ENCODE measurements around the gene PIK3R1.

The PIK3R1 gene

DNA sequence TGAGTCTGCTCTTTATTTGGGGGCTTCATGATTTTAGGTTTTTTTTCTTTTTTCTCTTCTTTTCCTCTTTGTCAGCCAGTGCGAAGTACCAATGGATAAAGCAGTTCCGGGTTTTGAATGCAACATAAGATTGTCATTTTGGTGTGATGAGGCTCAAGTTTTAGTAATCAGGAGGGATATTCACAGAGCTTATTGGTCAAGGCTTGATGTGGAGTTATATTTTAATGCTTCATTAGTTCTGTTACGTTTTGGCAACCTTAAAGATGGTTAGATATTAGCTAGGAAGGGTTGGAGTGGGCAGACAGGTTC, 1.4 kb downstream of the PIK3R1 start:
- no peaks in the 10 kb centered on the region for H3K9me3 Mint-ChIP-seq
- H3K4me1 Mint-ChIP-seq = peaks cover 56% of the 10 kb centered on the region
- H3K36me3 Mint-ChIP-seq = peaks cover 8% of the 10 kb centered on the region
- peak overlapping the region; percentile 92 for H3K4me3 Mint-ChIP-seq
- H3K27me3 Mint-ChIP-seq = no peaks in the 10 kb centered on the region
- H3K27ac Mint-ChIP-seq = peak overlapping the region; percentile 56

DNA sequence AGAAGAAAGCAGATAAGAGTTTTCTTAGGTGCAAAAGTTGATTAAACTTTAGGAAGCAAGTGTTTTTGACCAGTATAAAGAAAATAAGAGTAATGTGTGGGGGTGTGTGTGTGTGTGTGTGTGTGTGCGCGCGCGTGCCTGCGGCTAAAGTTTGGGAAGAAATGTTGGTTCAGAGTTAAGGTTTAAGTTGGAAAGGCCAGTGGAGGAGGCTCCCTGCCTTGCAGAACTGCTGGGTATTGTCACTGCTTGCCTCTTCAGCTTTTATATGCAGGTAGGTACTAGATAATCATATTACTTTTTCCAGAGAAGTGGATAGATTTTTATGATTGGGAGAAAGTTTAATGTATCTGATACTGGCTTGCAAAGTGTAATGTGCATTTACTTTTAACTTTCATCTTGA, 2.0 kb downstream of the PIK3R1 start:
- H3K27ac Mint-ChIP-seq = peak overlapping the region; percentile 23
- H3K9me3 Mint-ChIP-seq = no peaks in the 10 kb centered on the region
- peaks cover 9% of the 10 kb centered on the region for H3K36me3 Mint-ChIP-seq
- H3K4me3 Mint-ChIP-seq = peak overlapping the region; percentile 92
- H3K4me1 Mint-ChIP-seq = peaks cover 62% of the 10 kb centered on the region
- no peaks in the 10 kb centered on the region for H3K27me3 Mint-ChIP-seq

DNA sequence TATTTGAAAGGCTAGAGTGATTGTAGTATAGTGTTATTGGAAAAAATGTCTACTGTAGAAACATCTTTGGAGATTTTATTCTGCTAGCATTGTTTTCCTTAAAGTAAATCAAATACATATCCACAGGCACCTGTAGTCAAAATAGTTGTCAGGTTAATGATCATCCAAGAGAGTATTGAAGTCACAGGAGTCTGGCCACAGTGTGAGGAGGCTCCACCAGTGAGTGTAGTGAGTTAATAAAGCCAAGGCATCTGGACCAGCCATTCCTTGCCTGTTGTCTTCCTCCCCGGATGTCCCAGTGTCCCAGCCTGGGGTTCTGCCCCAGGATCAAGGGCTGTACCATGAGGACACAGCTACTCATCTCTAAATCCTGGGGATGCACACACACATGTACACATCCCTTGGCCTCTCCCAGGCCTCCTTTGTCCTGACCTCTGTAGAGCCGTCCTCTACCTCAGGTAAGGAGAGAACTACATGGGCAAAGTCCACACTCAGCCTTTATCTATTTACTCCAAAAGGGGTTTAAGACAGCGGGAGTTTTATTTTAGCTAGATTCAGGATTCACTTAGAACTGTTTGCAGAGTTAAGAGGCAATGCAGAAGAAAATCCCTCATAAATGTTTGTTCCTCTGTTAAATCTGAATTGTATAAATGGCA, 3.7 kb downstream of the PIK3R1 start:
- Mint-ChIP-seq H3K36me3 (peaks cover 9% of the 10 kb centered on the region), H3K4me3 (peak overlapping the region; percentile 92), H3K4me1 (peaks cover 73% of the 10 kb centered on the region), H3K27ac (no peak overlapping the region), H3K9me3 (no peaks in the 10 kb centered on the region), H3K27me3 (no peaks in the 10 kb centered on the region)

DNA sequence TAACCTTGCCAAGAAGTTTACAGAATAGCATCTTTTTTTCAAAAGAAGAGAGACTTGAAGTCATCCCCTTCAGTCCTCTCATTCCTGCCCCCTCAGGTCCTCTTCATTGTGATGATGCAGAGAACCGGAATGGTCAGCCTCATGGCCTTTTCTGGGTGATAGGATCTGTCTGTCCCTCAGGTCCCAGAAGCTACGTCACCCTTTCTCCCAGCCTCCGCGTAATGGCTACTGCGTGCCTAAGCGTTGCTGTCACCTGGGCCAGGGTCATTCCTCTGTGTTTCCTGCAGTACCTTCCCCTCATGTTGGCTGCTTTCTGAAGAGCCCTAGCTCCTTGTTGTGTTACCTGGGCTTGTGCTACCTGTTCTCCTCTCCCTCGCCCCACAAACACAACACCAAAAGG, 4.7 kb downstream of the PIK3R1 start:
- H3K27me3 Mint-ChIP-seq = no peaks in the 10 kb centered on the region
- H3K4me3 Mint-ChIP-seq = no peak overlapping the region
- peak overlapping the region; percentile 10 for H3K27ac Mint-ChIP-seq
- H3K36me3 Mint-ChIP-seq = peaks cover 9% of the 10 kb centered on the region
- no peaks in the 10 kb centered on the region for H3K9me3 Mint-ChIP-seq
- peaks cover 79% of the 10 kb centered on the region for H3K4me1 Mint-ChIP-seq

DNA sequence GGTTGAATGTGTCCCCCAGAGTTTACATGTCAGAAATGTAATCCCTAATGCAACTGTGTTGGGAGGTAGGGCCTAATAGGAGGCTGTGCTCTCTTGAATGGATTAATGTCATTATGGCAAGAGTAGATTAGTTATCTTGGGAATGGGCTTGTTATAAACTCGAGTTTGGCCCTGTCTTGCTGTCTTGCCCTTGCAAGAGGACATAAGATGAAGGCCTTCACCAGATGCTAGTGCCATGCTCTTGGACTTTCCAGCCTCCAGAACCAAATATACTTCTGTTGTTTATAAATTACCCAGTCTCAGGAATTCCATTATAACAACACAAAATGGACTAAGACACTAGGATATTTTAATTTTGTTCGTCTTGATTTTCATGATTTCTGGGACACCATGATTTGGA, 5.4 kb downstream of the PIK3R1 start:
- no peaks in the 10 kb centered on the region for H3K27me3 Mint-ChIP-seq
- H3K4me3 Mint-ChIP-seq = no peak overlapping the region
- H3K4me1 Mint-ChIP-seq = peaks cover 86% of the 10 kb centered on the region
- H3K9me3 Mint-ChIP-seq = no peaks in the 10 kb centered on the region
- H3K36me3 Mint-ChIP-seq = peaks cover 9% of the 10 kb centered on the region
- no peak overlapping the region for H3K27ac Mint-ChIP-seq

DNA sequence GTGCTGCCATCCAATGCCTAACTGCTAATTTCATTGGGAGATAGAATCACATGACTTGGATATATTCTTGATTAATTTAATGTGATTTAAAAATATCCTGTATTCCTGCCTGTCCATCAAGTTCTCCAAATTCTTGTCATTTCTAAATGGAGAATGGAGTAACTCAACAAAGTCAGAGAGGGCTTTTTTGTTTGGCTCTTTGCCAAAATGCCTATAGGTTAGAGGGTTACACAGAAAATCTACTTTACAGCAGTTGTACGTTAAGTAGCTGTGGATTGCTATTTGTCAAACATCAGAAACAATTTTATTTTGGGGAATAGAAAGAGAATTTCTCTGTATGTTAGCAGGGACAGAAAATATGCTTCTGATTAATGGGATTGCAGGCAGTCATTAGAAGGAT, 5.9 kb downstream of the PIK3R1 start:
- no peaks in the 10 kb centered on the region for H3K9me3 Mint-ChIP-seq
- H3K27me3 Mint-ChIP-seq = no peaks in the 10 kb centered on the region
- H3K4me1 Mint-ChIP-seq = peaks cover 92% of the 10 kb centered on the region
- peak overlapping the region; percentile 36 for H3K27ac Mint-ChIP-seq
- H3K36me3 Mint-ChIP-seq = peaks cover 11% of the 10 kb centered on the region
- no peak overlapping the region for H3K4me3 Mint-ChIP-seq

DNA sequence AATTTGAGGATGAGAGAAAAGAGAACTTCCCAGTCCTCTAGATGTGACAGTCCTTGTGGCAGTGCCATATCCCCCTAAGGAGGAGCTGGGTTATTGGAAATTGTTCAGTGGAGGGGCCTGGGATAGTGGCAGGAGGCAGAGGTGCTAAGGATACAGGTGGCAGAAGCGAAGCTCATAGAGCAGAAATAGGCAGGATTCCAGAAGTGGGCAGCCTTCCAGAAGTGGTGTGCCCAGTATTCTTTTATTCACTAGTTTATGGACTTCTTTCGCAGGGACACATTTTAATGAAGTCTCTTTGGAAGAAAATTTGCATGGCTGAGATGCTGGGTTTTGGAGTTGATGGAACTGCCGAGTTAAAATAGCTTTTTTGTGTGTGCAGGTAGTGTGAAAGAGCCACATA, 6.8 kb downstream of the PIK3R1 start:
- H3K4me1 Mint-ChIP-seq = peaks cover 94% of the 10 kb centered on the region
- H3K4me3 Mint-ChIP-seq = no peak overlapping the region
- H3K36me3 Mint-ChIP-seq = peaks cover 12% of the 10 kb centered on the region
- peak overlapping the region; percentile 63 for H3K27ac Mint-ChIP-seq
- H3K9me3 Mint-ChIP-seq = no peaks in the 10 kb centered on the region
- H3K27me3 Mint-ChIP-seq = no peaks in the 10 kb centered on the region

DNA sequence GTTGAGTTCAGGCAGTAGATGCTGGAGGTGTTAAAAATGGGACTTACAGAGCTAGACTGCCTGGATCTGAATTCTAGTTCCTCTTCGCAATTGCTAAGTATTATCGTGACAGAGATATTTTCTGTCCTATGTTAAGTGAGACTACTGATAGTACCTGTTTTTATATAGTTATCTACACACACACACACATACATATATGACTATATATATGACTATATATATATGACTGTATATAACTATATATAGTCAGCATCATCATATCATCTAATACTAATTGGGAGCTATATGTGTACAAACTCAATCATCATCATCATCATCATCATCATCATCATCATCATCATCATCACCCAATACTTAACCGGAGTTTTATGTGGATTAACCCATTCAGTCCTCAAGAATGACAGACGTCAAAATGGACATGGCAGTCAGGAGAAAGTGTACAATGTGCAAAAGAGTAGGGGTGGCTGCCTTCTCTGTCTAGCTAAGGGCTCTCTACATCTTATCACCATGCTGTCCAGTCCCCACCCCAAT, 7.3 kb downstream of the PIK3R1 start:
- H3K9me3 Mint-ChIP-seq = no peaks in the 10 kb centered on the region
- peak overlapping the region; percentile 3 for H3K27ac Mint-ChIP-seq
- H3K36me3 Mint-ChIP-seq = peaks cover 12% of the 10 kb centered on the region
- no peak overlapping the region for H3K4me3 Mint-ChIP-seq
- H3K27me3 Mint-ChIP-seq = no peaks in the 10 kb centered on the region
- H3K4me1 Mint-ChIP-seq = peaks cover 94% of the 10 kb centered on the region

DNA sequence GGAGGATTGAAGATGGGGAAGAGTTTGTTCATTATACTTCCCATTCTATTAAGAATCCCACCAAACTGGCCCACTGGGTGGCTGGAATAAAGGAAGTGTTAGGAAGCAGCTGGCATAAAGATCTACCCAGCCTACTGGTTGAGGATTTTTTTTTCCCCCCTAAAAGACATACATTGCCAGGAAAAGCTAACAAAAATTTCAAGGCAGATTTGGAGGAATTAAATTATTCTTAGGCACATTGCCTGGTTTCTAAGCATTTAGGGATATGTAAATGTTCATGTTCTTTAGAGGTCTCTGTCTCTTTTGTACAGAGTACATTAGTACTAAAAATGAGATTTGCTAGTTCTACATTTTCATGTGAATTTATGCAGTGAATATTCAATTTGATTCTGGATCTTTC, 8.3 kb downstream of the PIK3R1 start:
- H3K36me3 Mint-ChIP-seq = peaks cover 12% of the 10 kb centered on the region
- H3K9me3 Mint-ChIP-seq = no peaks in the 10 kb centered on the region
- no peak overlapping the region for H3K4me3 Mint-ChIP-seq
- peaks cover 93% of the 10 kb centered on the region for H3K4me1 Mint-ChIP-seq
- H3K27me3 Mint-ChIP-seq = no peaks in the 10 kb centered on the region
- H3K27ac Mint-ChIP-seq = peak overlapping the region; percentile 3

DNA sequence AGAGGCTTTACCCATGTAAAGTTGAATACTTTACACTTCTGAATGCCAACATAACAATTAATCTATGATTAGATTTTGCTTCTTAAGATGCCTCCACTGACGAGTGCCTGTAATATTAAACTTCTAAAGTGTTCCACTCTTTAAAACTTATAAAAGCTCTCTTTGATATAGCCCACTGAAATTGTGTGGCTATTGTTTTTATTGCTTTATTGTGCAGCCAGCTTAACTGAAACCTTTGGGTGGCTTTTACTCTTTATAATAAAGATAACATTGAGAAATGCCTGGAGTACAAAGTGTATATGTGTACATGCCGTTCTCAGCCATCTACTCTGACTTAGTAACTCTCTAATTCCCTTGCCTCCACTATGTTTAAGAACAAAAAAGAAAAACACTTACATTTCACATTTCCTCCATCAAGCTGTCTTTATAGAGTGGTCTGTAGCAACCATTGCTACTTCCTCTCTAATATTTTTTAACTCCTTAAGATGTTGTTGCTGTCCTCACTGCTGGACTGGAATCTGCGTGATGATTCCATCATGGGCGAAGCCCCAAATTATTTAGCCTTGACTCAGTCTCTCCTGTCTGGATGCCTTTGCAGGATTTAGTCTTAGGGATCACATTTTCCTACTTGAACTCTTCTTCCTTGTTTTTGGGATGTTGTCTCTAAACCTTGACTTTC, 9.1 kb downstream of the PIK3R1 start:
- Mint-ChIP-seq H3K9me3 (no peaks in the 10 kb centered on the region), H3K27ac (peak overlapping the region; percentile 81), H3K4me3 (no peak overlapping the region), H3K4me1 (peaks cover 93% of the 10 kb centered on the region), H3K27me3 (no peaks in the 10 kb centered on the region), H3K36me3 (peaks cover 11% of the 10 kb centered on the region)

DNA sequence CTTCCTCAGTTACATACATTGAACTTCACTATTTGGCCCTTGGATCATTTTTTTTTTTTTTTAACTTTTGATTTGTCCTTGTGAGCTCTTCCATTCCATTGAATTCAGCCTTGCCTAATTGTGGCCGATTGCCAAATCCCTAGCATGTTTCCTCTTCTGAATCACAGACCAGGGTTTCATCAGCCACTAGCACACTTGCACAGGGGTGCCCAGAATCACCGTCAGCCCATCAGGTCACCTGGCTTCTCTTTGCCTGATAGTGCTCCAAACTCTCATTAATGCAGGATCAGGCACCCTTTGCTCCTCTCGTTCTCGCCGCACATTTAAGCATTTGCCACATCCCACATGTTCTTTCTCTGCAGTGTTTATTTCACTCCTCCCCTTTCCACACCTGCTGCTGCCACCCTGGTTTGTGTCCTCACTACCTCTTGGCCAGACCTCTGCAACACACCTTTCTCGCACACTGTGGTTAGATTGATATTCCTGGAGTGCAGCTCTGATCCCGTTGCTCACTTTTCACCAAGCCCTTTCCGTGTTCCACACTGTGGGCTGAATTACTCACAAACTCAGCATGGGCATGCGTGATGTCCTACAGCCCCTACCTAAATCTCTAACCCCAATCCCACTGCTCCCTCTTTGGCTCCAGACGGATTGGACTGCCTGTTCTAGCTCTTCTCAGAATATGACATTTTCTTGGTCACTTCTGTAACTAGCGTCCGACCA, 9.8 kb downstream of the PIK3R1 start:
- no peaks in the 10 kb centered on the region for H3K27me3 Mint-ChIP-seq
- H3K9me3 Mint-ChIP-seq = no peaks in the 10 kb centered on the region
- no peak overlapping the region for H3K4me3 Mint-ChIP-seq
- peaks cover 95% of the 10 kb centered on the region for H3K4me1 Mint-ChIP-seq
- H3K27ac Mint-ChIP-seq = peak overlapping the region; percentile 81
- H3K36me3 Mint-ChIP-seq = peaks cover 11% of the 10 kb centered on the region

DNA sequence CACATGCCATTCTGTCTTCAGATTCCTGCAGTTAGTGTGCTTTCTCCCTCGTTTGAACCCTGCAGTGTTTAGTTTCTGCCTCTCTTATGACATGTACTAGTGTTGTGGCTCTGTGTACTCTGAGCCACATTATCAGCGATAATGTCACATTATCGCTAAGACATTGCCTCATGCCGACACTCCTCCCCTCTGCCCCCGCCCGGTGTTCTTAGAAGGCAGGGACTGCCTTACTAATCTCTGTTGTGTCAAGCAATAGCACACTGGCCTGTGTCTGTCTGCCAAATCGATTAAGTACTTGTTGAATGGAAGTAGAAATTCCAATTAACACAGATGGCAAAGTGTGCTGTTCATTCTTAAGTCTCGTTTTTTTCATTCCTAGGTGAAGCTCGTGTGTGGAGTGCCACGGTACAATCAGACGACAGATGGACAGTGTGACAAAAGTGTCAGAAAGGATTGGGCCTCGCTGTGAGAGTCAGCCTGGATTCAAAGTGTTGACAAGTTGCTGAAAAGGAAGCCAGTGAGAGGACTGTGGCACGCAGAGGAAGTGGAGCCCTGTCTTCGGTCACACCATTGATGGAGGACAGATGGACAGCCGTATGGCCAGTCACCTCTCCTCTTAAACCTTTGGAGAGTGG, 10.5 kb downstream of the PIK3R1 start:
- H3K36me3 Mint-ChIP-seq = peaks cover 11% of the 10 kb centered on the region
- no peak overlapping the region for H3K4me3 Mint-ChIP-seq
- no peaks in the 10 kb centered on the region for H3K27me3 Mint-ChIP-seq
- H3K27ac Mint-ChIP-seq = peak overlapping the region; percentile 46
- no peaks in the 10 kb centered on the region for H3K9me3 Mint-ChIP-seq
- H3K4me1 Mint-ChIP-seq = peaks cover 99% of the 10 kb centered on the region

DNA sequence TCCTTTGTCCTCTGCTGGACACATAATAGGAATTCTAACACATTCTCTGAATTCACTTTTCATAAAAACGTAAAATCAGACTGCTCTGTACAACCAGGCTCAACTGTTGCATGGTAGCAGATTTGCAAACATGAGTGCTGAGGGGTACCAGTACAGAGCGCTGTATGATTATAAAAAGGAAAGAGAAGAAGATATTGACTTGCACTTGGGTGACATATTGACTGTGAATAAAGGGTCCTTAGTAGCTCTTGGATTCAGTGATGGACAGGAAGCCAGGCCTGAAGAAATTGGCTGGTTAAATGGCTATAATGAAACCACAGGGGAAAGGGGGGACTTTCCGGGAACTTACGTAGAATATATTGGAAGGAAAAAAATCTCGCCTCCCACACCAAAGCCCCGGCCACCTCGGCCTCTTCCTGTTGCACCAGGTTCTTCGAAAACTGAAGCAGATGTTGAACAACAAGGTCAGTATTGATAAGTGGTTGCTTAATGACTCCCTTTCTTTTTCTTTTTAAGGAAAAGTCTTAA, 11.1 kb downstream of the PIK3R1 start:
- H3K27ac Mint-ChIP-seq = no peak overlapping the region

DNA sequence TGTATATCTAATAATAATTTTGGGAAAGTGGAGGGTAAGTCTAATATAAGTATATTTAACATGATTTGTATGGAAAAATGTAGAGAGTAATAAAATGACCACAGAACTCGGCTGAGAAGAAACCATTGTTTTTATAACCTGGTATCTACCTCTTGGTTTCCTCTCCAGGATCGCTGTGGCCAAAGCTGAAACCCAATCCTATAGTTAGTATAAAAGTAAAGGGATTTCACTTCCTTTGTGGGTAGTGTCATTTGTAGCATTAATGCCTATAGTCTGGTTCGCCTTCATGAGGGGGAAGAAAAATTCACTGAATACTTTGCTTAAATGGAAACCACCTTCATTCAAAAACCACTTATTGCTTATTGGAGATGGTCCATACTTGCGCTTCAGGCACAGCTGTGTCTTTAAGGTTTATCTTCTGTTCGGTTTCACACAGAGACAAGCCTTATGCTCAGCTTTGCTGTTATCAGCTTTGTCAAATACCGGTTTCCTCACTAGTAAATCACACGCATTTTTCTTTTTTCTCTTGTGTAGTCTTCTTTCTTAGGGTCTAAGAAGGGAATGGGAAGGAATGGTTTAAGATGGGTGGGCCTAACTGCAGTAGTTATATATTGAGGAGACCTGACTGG, 12.1 kb downstream of the PIK3R1 start:
- H3K27ac Mint-ChIP-seq = peak overlapping the region; percentile 46
- H3K27me3 Mint-ChIP-seq = no peaks in the 10 kb centered on the region
- no peaks in the 10 kb centered on the region for H3K9me3 Mint-ChIP-seq
- no peak overlapping the region for H3K4me3 Mint-ChIP-seq
- H3K4me1 Mint-ChIP-seq = peaks cover 98% of the 10 kb centered on the region
- H3K36me3 Mint-ChIP-seq = peaks cover 8% of the 10 kb centered on the region

More for the DNA sequence above, 11.1 kb downstream of the PIK3R1 start:
- Mint-ChIP-seq H3K36me3 (peaks cover 9% of the 10 kb centered on the region), H3K9me3 (no peaks in the 10 kb centered on the region), H3K27me3 (no peaks in the 10 kb centered on the region), H3K4me1 (peaks cover 99% of the 10 kb centered on the region), H3K4me3 (no peak overlapping the region)

DNA sequence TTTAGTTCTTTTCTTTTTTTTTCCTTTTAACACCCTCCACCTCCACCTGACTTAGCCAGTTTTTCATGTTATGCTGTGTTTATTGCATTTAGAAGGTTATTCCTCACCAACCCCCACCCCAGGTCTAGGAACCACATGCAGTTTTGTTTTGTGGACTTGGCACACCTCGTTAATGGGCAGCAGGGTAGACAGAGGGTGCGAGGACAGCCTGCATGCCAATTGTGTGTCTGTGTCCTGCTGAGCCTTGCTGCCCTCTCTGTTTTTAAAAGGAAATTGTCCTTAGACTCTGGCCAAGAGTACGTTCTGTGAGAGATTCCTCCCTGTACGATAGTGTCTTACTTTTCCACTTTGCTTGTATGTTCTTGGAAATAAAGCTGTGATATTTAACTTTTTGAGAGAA, 13.9 kb downstream of the PIK3R1 start:
- peak overlapping the region; percentile 73 for H3K27ac Mint-ChIP-seq
- peaks cover 8% of the 10 kb centered on the region for H3K36me3 Mint-ChIP-seq
- H3K9me3 Mint-ChIP-seq = no peaks in the 10 kb centered on the region
- peaks cover 96% of the 10 kb centered on the region for H3K4me1 Mint-ChIP-seq
- H3K27me3 Mint-ChIP-seq = no peaks in the 10 kb centered on the region
- no peak overlapping the region for H3K4me3 Mint-ChIP-seq
